NCI-H146 treated with DMSO at 0.1 percent for 48 hours (cell line): ENCODE results near the gene COL4A6.

Experiments
- DNase-seq: peaks from one replicate; lab custom pipeline; 2025; ENCODE audit not compliant: unreplicated experiment; lab: John Stamatoyannopoulos, UW

The COL4A6 gene

DNA sequence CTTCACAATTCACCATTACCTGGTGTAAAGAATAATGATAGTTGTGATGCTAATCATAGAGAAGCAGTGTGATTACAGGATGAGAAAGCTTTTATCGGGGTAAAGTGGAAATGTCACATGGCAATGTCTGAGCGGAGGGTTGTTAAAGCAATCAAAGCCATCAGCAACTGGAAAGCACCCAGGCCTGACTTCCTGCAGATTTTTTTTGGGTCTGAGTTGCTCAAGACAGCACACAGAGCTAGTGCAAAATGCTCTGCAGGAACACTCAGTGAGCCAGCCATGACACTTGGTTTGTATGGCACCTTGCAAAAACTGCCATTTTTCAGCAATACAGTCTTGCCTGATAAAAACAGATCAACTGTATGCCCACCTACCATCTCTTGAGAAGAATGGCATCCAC is 152.9 kb downstream of the COL4A6 start:
- DNase-seq = no peak

DNA sequence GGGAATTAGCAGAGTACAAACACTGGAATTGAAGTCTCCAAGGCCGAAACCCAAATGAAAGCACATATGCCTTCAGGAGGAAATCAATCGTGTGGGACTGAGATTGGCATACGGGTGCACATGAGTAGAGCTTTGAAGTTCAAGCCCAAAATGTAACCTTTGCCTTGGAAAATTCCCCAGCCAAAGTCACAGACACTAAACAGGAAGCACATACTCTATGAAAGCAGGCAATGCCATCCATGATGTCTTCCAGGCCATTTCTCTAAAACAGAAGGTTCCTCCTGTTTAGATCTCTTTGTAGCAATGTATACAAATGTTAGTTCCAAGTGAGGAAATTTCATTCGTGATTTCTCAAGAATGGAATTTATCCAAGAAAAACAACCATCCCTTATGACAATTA is 162.5 kb downstream of the COL4A6 start:
- DNase-seq = no peak

DNA sequence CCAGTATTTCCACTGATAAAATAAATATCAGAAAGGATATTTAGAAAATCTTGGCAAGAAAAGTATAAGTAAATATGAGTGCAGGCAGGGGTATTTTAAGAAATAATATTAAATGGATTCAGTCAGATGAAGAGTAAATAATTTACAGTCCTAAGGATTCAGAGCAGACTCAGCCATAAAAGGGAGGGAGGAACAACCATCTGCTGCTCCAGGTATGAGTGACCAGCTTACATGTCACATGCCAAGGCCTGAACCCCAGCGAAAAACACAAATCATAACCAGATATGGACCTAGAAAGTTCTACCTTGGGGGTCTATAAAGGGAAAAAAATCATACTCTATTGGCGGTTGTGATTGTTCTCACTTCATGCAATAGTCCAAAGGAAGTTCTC is 166.8 kb downstream of the COL4A6 start:
- no peak for DNase-seq

DNA sequence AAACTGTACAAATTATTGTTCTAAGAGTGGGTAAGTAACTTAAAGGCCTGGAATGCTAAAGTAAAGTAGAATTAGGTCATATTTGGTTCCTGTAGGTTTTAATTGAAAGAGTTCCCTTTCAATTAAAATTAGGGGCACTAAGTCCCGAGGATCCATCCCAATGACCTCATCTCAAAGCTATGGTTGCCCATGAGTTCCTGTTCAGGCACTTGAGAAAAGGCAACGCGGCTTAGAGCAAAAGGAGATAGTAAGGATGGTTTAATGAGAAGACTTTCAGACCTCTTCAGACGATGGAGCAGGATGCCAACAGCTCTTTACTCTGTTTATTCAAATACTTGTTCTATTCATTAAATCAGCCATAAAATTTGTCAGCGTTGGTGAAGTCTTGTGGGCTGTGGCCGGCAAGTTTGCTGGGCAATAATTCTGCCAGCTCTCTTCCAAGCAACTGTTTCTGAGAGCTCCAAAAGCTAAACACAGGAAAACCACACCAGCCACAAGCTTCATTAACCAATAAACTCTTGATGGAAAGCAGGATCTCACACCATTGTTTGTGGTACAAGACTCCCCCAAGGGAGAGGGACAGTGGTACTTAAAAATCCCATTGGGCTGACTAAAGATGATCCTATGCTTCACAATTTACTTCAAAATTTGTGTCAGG is 167.4 kb downstream of the COL4A6 start:
- DNase-seq = no peak

DNA sequence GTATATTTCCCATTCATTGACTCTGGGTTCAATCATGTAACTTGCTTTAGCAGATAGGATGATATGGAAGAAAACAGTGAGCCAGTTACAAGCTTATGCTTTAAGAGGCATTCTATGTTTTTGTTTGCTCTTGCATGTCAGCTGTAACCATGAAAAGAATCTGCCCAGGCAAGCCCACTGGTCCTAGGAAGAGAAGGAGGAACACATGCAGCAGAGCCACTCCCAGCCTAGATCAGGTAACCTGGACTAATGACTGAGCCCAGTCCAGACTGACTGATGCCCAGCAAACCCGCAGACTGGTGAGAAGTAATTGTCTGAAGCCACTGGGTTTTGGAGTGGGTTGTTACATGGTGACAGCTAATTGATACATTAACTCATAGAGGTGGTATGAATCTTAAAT is 167.9 kb downstream of the COL4A6 start:
- no peak for DNase-seq

DNA sequence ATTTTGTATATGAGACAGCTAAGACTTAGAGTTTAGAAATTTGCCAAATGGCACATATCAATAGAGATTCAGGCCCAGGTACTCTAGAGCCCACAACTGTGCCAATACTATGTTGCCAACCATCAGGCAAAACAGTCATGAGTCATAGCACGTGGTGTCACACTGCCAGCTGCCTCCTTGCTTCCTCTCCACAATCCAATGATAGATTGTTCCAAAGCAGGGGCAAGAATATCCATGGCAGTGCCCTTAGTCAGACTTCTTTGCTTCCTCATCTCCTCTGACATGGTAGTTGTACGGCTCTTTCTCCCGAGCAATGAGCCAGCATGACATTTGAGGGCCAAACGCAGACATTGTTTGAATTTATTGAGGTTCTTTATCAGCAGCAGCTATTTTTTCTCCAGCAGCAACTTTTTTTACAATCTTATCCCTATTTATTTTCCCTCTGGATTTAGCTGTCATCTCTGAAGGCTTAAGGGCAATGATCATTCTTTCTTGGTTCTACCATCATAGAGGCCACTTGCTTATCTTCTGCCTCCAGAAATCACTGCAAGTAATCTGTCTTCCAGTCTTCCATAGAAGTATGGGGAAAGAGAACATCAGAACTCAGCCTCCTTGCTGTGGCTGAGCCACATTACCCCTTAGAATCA is 169.7 kb downstream of the COL4A6 start:
- DNase-seq = no peak

DNA sequence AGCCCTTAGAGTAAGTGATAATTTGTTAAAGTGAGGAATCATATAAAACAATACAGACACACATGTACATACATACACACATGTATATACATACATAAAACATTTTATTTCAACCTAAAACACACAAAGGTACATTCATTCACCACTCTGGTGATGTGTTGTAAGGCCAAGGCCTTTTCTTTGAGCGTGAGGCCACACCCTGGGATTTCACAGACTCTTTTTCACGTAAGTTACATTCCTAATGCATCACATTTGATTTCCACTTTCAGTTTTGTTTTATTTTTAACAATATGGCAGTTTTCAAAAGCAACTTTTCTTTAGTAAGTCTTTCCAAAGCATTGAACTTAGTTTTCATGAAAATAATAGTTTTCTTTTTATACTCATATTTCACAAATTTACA is 170.7 kb downstream of the COL4A6 start:
- DNase-seq = no peak

DNA sequence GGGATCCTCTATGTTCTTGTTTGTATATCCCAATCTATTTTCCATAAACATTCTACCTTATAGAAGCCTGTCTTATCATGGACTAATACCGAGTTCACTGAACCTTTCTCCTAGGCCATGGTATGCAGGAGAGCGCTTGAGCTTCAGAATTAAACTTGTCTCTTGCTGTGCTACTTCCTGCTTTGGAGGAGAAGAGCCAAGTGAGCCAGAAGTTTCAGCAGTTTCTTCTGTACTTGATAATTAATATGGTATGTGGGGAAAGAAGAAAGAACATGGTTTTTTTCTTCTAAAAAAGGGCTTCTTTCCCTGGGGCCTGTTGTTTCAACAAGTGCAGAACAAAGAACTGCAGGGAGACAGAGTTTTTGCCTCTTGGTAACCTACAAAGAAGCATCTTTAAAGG is 173.8 kb downstream of the COL4A6 start:
- DNase-seq = no peak

DNA sequence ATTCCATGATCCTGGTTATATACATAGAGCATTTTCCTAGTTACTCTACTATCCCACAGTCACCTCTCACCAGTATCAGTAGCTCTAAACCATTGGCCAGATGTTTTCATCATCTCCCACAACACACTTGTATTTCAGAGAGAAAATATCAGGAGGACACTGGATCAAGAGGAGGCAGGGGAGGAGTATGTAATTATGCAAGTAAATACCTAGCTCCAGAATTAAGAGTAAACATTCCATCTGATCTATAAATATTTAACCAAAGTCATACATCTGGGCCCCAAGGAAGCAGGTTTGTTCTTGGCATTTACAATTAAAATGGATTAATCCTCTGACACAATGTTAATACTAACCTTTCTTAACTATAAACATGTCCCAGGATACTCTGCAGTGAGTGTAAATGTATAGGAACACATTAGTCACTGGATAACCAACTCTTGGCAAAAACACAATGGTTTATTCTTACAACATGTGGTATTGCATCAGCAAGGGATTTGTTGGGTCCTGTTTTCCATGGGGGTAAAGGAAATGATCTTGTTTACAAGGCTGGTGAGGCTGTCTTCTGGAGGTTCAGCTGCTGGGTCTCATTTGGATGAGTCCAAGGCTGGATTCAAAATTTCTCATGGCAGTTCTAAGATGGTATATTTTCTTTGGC is 176.5 kb downstream of the COL4A6 start:
- DNase-seq = no peak

DNA sequence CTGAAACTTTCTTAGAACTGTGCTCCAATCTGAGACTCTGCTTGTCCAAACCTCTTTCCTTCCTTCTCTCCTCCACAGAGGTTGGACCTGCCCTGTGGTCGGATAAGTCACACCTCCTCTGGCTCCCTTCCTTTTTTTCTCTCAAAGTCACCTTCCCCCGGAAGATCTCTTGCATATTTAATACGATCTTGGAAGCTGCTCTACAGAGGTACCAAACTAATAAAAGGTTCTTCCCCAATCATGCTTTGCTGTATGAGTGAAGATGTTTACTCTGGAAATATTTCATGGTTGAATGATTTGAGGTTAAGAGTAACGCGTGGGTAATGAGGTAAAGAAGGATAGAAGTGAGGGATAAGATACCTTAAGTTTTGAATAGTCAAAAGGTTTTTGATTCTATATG is 180.7 kb downstream of the COL4A6 start:
- DNase-seq = no peak

DNA sequence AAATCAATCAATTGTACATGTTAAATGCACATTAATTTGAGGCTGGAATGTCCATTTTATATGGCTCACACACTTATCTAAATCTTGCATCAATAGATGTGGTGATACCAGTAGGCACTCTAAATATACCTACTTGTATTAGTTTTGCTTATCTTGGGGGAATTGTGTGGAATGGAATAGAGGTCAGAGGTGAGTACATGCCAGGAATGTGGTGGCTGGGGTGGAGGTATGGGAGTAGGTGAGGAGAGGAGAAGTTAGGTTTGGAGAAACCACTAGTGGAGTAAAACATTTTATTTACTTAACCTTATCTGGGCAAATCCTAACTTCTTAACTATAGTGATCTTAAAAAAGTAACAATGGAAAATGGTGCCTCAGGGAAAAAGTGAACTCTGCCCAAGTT is 183.6 kb downstream of the COL4A6 start:
- no peak for DNase-seq

DNA sequence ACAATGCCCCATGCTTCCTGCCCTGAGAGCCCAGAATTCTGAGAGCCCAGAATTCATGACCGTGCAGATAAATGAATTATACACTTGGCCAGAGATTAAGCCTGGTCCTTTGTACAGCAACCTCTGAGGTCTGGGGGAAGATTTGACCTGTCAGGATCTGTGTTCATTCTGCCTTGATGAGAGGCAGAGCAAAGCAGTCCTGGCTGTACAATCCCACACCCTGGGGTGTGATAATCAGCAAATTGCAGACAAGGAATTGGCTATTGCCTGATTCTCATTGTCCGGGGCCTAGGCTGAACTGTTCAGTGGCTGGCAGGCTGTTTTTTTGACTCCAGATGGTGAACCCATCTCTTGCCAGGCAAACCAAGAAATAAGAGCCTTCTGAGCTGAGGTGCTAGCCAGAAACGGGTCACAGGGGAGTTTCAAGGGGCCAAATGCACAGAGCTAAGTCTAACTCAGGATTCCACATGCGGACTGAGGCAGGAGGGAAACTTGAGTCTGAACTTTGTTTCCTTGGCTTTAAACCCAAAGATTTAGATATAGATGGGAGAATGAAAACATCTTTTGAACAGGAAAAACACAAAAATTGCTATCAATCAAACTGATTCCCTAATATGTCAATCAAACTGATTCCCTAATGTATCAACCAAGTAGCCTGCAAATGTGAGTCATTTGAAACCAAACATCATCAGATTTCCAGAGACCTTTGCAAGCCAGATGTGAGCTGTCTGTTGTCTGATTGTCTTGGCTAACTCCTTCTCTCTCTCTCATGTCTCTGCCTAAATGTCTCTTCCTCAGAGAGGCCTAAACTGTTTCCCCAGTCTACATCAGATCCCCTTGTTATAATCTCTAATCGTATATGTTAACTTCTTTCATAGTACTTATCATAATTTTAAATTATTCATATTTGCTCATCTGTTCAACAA is 187.3 kb downstream of the COL4A6 start:
- DNase-seq = no peak

DNA sequence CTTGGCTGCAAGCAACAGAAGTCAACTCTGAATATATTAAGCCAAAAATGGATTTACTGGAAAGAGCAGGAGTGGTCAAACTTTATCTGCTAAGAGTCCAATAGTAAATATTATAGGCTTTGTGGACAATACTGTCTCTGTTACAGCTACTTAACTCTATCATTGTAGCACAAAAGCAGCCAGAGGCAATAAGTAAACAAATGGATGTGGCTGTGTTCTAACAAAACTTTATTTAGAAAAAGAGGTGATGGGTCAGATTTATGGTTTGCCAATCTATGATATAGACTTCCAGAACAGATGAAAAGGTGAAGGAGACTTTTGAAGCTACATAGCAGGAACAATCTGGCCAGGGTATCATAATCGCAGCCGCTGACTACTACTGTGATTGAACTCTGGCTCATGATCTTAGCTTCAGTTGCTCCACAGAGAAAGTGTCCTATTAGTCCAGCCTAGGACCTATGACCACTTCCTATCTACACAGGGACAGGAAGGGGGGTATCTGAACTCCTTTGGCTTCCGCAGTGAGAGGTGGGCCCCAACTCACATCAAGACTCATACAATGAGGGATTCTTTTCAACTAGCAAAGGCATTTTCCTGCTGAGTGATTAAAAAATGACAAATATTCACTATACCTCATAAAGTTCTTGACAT is 191.8 kb downstream of the COL4A6 start:
- DNase-seq = no peak

DNA sequence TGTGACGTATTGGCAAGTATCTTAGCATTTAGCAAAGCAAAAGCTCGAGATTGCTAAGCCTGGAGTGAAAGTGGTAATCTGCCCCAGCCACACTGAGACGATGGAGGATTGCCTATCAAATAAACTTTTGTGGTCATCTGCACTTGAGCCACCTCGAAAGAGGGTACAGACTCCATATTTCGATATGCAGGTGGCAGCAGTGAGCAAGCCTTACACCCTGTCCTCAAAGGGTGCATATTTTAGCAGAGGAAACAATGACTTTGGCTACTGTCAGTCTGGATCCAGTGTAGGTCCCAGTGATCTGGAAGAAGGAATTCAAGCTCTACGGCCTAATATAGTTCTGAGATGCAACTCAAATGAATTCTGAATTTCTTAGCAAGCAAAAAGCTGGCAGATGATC is 192.8 kb downstream of the COL4A6 start:
- no peak for DNase-seq

DNA sequence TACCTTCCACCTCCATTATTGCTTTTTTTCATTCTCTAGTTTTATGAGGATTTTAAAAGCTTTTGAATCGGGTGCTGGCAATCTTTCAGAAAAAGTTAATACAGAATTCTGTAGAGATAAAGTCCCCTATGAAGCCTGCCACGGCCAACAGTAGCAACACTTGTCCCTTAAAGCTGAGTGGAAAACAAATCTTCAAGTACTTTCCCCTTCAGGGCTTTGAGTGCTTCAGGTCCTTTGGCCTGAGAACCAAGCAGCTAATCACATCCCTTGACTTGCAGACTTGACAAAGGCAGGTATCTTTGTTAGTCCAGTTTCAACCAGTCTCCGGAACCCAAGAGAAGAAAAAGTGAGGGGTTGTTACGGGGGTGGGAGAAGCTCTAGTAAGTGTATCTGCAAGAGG is 202.2 kb downstream of the COL4A6 start:
- DNase-seq = no peak

DNA sequence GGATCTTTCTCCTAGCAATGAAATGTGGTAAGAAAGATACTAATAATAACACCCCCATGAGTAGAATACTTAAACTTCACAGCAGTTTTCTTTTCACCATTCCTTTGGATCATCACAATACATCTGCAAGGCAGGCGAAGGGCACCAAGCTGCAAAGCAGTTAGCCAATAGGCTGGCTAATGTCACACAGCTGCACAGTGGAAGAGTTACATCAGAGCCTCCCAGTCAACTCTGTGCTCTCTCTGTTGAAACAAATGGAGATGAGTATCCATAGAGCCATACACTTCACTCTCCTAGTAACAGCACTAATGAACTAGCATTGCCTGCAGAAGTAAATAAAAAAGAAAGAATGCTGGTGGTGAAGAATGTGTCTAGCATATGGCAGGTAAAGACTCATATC is 207.6 kb downstream of the COL4A6 start:
- no peak for DNase-seq

DNA sequence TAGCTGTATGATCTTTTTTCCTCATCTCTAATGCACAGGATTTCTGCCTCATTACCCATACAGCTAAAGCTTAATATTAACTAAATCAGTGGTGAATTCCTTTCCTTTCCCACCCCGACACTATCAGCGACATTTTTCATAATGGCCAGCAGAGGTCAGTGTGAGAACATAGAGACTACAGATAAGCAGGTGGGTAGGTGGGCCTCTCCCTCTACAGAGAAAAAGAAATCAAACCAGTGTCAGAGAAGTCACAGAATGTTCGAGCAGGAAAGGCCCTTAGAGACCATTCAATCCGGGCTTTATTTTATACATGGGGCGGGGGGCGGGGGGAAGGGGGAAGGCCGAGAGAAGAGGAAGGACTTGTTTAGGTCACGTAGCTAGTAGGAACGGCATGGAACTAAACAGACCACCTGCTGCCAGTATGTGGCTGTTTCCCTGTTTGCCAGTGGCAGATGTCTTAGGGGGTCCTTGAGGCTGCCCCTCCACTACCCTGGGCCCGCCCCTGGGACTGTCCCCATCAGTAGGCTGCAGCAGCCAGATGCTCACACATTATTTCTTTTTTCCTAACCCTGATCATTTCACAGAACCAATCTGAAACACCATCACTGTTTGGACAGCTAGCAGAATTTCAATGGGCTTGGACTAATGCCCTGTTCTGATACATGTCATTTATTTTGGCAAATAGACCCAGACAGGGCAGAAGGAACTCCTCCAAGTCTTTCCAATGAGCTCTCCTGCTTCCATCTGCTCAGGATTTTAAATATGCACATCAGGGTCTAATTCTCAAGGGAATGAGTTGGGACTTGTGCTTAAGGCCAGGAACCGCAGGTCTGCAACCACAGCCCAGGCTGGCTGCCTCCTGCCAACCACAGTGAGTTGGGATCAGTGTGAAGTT is 213.2 kb downstream of the COL4A6 start:
- DNase-seq = peak; percentile 21

DNA sequence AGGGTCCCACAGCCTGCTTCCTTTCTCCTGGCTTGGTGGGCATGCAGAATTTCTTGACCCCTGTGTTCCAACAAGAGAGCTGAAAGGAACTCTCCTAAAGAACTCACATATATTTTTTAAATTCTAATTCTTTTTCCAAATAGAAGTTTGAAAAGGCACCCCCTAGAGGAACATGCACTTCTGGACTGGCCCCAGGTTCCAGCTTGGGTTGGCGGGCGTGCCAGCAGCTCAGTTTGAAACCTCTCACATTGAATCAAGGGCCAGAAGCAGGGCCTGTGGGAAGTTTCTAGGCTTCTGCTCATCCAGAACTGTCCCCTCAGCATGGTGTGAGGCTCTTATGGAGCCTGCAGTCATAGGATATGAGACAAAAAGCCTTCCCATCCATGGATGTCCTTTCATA is 214.0 kb downstream of the COL4A6 start:
- no peak for DNase-seq

DNA sequence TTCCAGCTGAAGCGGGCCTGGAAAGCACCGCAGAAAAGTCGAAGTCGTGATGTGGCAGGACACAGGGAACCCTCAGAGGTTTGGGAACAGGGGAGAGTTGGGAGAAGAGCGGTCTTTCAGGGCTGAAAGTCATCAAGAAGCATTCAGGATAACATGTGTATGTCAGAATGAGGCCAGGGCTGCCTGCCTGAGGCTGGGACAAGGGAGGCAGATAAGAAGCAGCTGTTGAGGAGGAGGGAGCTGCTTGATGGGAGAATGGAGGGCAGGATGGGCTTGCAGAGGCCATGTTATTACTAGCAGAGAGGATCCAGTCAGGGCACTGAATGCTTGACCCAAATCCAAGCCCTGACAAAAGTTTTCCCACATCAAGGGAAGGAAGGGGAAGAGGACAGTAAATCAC is 214.6 kb downstream of the COL4A6 start:
- DNase-seq = no peak

DNA sequence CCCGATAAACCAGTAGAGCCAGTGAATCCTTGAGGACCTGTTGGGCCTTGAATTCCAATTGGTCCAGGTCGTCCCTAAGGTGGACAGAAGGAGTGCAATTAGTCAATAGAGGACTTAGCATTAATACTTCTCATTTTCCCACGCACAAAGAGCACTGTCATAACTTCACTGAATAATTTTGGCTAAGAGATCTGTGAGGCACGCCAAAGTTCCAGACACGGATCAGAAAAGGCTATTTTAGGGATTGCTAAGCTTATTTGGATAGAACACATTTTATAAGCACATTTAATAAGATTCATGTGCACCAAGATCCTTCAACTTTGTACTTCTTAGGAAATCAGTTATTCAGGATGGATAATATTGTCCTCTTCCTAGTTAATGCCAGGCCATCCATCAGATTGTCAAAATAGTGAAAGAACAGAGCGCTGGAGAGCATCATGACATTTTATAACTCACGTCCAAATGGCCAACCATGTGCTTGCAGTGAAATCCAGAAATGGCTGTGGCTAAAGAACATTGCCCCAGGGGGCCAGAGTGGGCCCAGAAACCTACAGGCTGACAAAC is 216.8 kb downstream of the COL4A6 start:
- no peak for DNase-seq
